ENCODE results near the gene ZG16B. TPM values are rescaled to one million over a fixed set of nuclear protein-coding genes. Genes with fewer than 3 reads are reported as not detected.

Gene ZG16B
- total RNA-seq, 3 donors from 2014 or later = 6.8 to 40.7 (median 24.3) TPM

GRCh38 chr16:2814551-2815298 is 15.4 kb upstream of the ZG16B start:
- H3K9me3 ChIP-seq = no peaks in the 10 kb centered on the region
- ATAC-seq = peak; percentile 51
- DNase-seq = peak in 1 of 3 donors; percentile 19
- H3K4me1 ChIP-seq (ENCODE audit: low read depth) = no peaks in the 10 kb centered on the region
- TF ChIP-seq, protein P1, sequence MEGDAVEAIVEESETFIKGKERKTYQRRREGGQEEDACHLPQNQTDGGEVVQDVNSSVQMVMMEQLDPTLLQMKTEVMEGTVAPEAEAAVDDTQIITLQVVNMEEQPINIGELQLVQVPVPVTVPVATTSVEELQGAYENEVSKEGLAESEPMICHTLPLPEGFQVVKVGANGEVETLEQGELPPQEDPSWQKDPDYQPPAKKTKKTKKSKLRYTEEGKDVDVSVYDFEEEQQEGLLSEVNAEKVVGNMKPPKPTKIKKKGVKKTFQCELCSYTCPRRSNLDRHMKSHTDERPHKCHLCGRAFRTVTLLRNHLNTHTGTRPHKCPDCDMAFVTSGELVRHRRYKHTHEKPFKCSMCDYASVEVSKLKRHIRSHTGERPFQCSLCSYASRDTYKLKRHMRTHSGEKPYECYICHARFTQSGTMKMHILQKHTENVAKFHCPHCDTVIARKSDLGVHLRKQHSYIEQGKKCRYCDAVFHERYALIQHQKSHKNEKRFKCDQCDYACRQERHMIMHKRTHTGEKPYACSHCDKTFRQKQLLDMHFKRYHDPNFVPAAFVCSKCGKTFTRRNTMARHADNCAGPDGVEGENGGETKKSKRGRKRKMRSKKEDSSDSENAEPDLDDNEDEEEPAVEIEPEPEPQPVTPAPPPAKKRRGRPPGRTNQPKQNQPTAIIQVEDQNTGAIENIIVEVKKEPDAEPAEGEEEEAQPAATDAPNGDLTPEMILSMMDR (IDR thresholded peaks at IDR 0.05) = no peak
- no peak overlapping the region for H3K4me3 ChIP-seq
- no peaks in the 10 kb centered on the region for H3K36me3 ChIP-seq (ENCODE audit: low read depth)
- intact Hi-C loops (cut with DNase I, micrococcal nuclease) = no loop called here

DNA sequence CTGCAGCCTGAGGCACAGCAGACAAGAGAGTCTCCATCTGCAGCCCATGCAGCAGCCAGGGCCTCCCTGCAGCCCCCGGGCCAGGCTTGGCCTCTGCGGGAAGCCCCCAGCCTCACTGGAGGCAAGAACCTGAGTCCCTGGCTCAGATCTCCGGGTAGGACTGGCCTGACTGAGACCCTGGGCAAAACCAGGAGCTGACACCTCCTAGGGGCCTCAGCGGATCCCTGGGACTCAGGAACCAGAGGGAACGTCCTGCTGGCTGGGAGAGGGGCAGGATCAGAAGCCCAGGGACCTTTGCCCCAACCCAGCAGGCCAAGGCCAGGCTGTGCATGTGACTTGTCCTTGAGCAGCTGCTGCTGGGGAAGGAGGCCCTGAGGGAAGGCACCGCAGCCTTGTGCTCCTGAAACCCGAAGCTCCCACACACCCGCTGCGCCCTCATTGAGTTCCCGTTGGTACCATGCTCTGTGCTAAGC is 14.8 kb upstream of the ZG16B start:
- Histone ChIP-seq H3K9me3 (no peaks in the 10 kb centered on the region), H3K4me3 (no peak overlapping the region), H3K4me1 (ENCODE audit: low read depth) (no peaks in the 10 kb centered on the region), H3K36me3 (ENCODE audit: low read depth) (no peaks in the 10 kb centered on the region)
- TF ChIP-seq, protein P1 (IDR thresholded peaks at IDR 0.05) = no peak
- intact Hi-C loops (cut with DNase I, micrococcal nuclease) = no loop called here
- ATAC-seq = no peak
- peak in 1 of 3 donors; percentile 19 for DNase-seq

DNA sequence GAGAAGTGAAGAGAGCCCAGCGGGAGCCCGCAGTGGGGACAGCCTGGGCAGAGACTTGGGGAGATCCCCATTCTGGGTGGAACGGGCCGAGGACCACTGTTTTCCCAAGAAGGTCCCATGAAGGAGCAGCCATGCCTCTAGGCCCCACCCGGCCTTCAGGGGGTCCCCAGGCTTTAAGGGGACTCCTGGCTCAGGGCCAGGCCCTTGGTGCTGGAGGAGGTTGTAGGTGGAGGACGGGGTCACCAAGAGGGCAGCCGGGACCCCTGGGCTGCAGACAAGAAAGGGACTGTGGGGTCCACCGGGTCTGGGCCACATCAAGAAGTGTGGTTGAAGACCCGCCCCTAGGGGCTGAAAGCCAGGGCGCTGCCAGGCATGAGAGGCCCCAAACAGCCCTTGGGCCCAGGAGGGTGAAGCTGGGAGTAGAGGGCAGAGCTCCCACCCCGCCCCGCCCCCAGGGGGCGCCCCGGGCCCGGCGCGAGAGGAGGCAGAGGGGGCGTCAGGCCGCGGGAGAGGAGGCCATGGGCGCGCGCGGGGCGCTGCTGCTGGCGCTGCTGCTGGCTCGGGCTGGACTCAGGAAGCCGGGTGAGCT is 13.3 kb upstream of the ZG16B start, which contains the start of gene PRSS21:
PRSS21 (plus strand) TSS at position 487 of the 589 bp plus-strand sequence; CDS start at position 519, 32 bp downstream.
- no peaks in the 10 kb centered on the region for H3K4me1 ChIP-seq (ENCODE audit: low read depth)
- intact Hi-C loops (cut with DNase I, micrococcal nuclease) = no loop called here
- no peaks in the 10 kb centered on the region for H3K36me3 ChIP-seq (ENCODE audit: low read depth)
- H3K9me3 ChIP-seq = no peaks in the 10 kb centered on the region
- peak in 1 of 3 donors; percentile 32 for DNase-seq
- TF ChIP-seq, protein P1 (IDR thresholded peaks at IDR 0.05) = no peak
- ATAC-seq = peak; percentile 47
- H3K4me3 ChIP-seq = no peak within 1 kb of the TSS

DNA sequence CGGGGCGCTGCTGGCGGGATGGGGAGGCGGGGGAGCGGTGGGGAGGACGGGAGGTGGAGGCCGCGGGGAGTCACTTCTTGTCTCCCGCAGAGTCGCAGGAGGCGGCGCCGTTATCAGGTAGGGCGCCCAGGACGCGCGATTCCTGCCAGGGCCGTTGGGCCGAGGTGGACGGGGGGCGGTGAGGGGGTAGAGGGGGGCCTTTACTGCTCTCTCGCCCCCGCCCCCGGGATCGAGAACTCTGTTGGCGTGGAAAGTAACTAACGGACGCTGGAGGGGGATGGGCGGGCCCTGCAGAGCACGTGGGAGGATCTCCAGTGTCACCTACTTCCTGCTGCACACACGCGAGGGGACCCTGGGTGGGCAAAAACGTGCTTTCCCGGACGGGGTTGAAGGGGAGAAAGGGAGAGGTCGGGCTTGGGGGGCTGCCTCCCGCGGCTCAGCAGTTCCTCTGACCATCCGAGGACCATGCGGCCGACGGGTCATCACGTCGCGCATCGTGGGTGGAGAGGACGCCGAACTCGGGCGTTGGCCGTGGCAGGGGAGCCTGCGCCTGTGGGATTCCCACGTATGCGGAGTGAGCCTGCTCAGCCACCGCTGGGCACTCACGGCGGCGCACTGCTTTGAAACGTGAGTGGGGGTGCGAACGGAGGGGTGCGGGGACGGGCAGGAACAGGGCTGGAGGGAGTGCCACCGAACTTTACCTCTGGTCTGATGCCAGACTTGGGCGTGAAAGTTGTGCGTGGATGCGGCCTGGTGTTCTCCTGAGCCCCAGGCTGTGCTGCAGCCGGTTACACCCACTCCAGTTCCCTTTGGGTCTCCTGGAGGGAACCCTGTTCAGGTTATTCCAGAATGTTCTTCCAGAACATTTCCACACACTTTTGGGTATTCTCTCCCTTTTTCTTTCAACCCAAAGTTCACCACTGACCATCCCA is 12.5 kb upstream of the ZG16B start:
- no peaks in the 10 kb centered on the region for H3K36me3 ChIP-seq (ENCODE audit: low read depth)
- intact Hi-C loops (cut with DNase I, micrococcal nuclease) = no loop called here
- no peaks in the 10 kb centered on the region for H3K9me3 ChIP-seq
- ATAC-seq = no peak
- TF ChIP-seq, protein P1 (IDR thresholded peaks at IDR 0.05) = no peak
- H3K4me1 ChIP-seq (ENCODE audit: low read depth) = no peaks in the 10 kb centered on the region
- peak in 1 of 3 donors; percentile 24 for DNase-seq
- H3K4me3 ChIP-seq = no peak overlapping the region

GRCh38 chr16:2818272-2818876 is 11.7 kb upstream of the ZG16B start:
- intact Hi-C loops (cut with DNase I, micrococcal nuclease) = no loop called here
- DNase-seq = peak in 1 of 3 donors; percentile 17
- Histone ChIP-seq H3K9me3 (no peaks in the 10 kb centered on the region), H3K4me1 (ENCODE audit: low read depth) (no peaks in the 10 kb centered on the region), H3K4me3 (no peak overlapping the region), H3K36me3 (ENCODE audit: low read depth) (no peaks in the 10 kb centered on the region)
- TF ChIP-seq, protein P1 (IDR thresholded peaks at IDR 0.05) = no peak
- ATAC-seq = no peak
